ENCODE measurements around the gene UBL4A.

Gene UBL4A

DNA sequence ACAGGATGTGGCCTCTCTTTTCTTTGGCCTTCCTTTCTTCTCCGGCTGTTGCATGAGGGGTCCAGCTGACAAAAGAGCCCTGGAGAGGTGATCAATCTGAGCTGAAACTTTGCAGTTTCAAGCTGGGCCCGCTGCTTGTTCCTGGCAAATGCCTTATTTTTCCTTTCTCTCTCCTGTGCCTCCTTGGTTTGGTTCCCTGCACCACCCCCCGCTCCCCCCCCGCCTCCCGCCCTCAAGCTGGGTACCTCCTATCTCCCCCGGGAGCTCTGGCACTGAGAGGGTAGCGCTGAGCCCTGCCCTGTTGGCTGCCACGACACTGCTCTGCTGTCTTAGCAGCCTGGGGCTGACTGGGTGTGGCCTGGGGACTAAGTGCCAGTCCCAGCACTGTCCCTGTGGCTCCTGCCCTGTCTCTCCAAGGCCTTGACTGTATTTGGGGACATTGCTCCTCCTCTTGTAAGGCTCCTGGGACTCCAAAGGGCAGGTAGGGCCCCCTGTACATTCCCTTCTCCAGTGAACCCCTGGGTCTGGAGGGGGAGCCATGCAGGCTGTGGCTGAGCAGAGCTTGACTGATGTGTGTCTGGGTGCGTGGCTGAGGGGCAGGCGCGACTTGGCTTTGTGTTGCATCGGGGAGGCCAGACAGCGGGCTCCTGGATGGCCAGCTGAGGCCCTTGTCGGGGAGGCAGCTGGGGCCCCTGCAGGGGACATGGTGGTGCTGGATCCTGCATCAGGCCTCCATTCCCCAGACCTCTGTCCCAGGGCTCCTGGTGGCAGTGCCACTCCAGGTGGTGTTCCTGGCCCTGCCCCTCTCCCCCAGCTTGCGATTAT lies 27.2 kb downstream of the UBL4A start:
- Histone ChIP-seq H4K20me1 (peaks cover 51% of the 10 kb centered on the region), H3K4me1 (peaks cover 16% of the 10 kb centered on the region), H3K4me3 (peak overlapping the region; percentile 79), H3K36me3 (peaks cover 39% of the 10 kb centered on the region), H3K9ac (peak overlapping the region; percentile 87), H3K27me3 (peaks cover 5% of the 10 kb centered on the region; the same call in 1 of the 2 replicates), H3K9me3 (0 out of 2 replicates have a peak, but pooled peaks cover 16% of the 10 kb centered on the region), H3K4me2 (peak overlapping the region; percentile 87), H3K27ac (peak overlapping the region; percentile 92)
- TF ChIP-seq Cebpa-rat (IDR thresholded peaks at IDR 0.05), result no peak

DNA sequence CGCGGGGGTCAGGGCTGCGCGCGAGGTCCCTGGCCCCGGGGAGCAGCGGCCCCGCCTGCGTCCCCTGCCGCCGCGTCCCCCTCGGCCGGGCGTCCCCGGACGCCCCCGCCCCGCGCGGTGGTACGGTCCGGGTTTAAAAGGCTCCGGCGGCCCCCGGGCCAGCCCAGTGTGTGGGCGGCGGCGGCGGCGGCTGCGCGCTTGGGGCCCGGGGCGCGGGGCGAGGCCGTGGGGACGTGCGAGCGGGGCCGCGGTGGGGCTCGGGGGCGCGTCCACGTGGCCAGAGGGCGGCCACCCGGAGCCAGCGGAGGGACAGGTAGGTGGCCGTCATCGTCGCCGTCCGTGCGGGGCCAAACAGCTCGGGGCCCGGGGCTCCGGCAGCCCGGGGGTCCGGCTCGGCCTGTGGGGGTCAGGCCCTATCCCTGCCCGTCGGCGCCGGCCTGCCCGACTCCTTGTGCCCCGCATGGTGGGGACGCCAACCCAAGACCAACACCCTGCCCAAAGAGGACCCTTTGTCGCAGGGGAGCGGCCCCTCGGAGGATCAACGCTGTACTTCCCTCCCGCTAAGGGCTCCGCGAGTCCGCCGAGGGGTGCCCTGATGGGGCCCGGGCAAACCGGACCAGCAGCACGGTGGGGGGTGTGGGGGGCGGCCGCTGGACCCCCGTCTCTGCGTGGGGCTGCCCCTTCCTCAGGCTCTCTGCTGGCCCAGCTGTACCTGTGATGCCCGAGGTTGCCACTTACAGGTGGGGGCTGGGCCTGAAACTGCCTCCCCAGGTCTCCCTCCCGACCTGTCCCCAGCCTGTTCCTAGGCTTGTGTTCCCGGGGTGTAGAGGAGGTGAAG lies 28.1 kb downstream of the UBL4A start, which contains the start of gene PLXNA3:
Gene PLXNA3, plus strand, starts transcription at position 166 of the 838 bp plus-strand sequence. CDS start 1,903 bp downstream, outside the sequence.
- Histone ChIP-seq H3K36me3 (peaks cover 32% of the 10 kb centered on the region), H3K4me1 (peaks cover 16% of the 10 kb centered on the region), H3K27ac (peak within 1 kb of the TSS; percentile 92), H3K9ac (peak within 1 kb of the TSS; percentile 87), H3K4me3 (peak within 1 kb of the TSS; percentile 79), H3K4me2 (peak within 1 kb of the TSS; percentile 87), H3K9me3 (0 out of 2 replicates have a peak, but pooled peaks cover 12% of the 10 kb centered on the region), H3K27me3 (peaks cover 5% of the 10 kb centered on the region; the same call in 1 of the 2 replicates), H4K20me1 (peaks cover 45% of the 10 kb centered on the region)
- no peak for TF ChIP-seq Cebpa-rat (IDR thresholded peaks at IDR 0.05)

DNA sequence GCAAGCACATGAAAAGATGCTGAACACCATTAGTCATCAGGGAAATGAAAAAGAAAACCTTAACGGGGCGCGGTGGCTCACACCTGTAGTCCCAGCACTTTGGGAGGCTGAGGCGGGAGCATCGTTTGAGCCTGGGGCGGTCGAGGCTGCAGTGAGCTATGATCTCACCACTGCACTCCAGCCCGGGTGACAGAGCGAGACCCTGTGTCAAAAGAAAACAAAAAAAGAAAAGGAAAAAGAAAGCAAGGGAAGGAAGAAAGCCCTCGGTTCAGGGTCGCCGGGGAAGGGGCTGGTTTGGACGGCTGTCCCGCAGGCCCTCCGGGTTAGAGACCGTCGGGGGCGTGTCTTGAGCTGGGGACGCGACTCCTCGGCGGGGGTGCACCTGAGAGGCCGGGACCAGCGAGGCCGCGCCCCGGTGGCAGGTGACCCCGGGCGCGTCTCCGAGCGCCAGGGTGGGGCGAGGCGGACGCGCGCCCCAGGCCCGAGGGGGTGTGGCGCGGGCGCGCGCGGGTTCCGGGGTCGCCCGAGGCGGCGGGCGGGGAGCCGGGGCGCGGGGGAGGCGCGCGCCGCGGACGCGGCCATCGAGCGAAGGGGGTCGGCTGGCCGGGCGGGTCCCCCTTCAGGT lies 28.8 kb downstream of the UBL4A start:
- TF ChIP-seq Cebpa-rat (IDR thresholded peaks at IDR 0.05), result no peak
- Histone ChIP-seq H3K4me3 (peak overlapping the region; percentile 79), H3K9me3 (0 out of 2 replicates have a peak, but pooled peaks cover 12% of the 10 kb centered on the region), H4K20me1 (peaks cover 40% of the 10 kb centered on the region), H3K4me2 (peak overlapping the region; percentile 87), H3K27ac (peak overlapping the region; percentile 92), H3K27me3 (peaks cover 13% of the 10 kb centered on the region), H3K4me1 (peaks cover 16% of the 10 kb centered on the region), H3K36me3 (peaks cover 28% of the 10 kb centered on the region), H3K9ac (peak overlapping the region; percentile 87)

DNA sequence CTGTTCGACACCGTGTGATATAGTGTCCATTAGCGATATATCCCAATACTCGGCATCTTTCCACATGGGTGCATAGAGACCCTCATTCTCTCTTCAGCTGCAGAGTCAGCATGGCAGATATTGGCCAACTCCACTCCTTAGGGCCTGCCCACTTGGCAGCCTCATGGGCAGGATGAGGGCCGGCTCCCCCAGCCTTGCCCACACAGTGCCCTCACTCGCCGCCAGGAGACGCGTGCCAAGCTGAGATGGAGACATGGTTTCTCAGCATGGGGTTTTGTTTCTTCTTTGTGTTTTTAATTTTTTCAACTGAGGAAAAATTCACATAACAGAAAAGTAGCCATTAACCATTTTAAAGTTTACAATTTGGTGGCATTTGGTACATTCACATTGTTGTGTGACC lies 33.6 kb downstream of the UBL4A start:
- peaks cover 15% of the 10 kb centered on the region; the same call in 1 of the 2 replicates for H4K20me1 ChIP-seq
- H3K4me3 ChIP-seq, result no peak overlapping the region
- H3K9ac ChIP-seq, result no peak overlapping the region
- no peak overlapping the region for H3K4me2 ChIP-seq
- TF ChIP-seq Cebpa-rat (IDR thresholded peaks at IDR 0.05), result no peak
- H3K27ac ChIP-seq, result no peak overlapping the region
- peaks cover 48% of the 10 kb centered on the region for H3K27me3 ChIP-seq
- H3K4me1 ChIP-seq, result no peaks in the 10 kb centered on the region
- H3K36me3 ChIP-seq, result peaks cover 35% of the 10 kb centered on the region
- H3K9me3 ChIP-seq, result 0 out of 2 replicates have a peak, but pooled peaks cover 7% of the 10 kb centered on the region

DNA sequence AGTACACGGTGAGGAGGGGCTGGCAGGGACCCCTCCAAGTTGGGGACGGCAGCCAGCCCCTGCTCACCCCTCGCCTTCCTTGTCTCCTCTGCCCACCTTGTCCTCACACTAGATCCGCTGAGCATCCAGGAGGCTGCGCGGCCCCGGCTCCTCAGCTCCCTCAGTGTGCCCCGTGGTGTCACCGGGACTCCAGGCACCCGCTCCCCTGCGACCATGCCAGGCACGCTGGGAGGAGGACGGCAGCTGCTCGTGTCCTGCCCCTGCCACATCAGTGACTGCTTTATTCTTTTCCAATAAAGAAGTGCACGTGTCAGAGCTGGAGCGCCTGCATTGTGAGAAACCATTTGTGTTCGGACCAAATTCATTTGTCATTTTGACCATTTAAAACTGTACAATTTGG lies 36.1 kb downstream of the UBL4A start:
- H3K27ac ChIP-seq, result no peak overlapping the region
- H3K4me2 ChIP-seq, result no peak overlapping the region
- H3K9me3 ChIP-seq, result 0 out of 2 replicates have a peak, but pooled peaks cover 3% of the 10 kb centered on the region
- peaks cover 47% of the 10 kb centered on the region for H3K36me3 ChIP-seq
- no peak overlapping the region for H3K9ac ChIP-seq
- H4K20me1 ChIP-seq, result peaks cover 20% of the 10 kb centered on the region; the same call in 1 of the 2 replicates
- no peak overlapping the region for H3K4me3 ChIP-seq
- TF ChIP-seq Cebpa-rat (IDR thresholded peaks at IDR 0.05), result no peak
- H3K4me1 ChIP-seq, result no peaks in the 10 kb centered on the region; the same call in 1 of the 2 replicates
- H3K27me3 ChIP-seq, result peaks cover 70% of the 10 kb centered on the region

DNA sequence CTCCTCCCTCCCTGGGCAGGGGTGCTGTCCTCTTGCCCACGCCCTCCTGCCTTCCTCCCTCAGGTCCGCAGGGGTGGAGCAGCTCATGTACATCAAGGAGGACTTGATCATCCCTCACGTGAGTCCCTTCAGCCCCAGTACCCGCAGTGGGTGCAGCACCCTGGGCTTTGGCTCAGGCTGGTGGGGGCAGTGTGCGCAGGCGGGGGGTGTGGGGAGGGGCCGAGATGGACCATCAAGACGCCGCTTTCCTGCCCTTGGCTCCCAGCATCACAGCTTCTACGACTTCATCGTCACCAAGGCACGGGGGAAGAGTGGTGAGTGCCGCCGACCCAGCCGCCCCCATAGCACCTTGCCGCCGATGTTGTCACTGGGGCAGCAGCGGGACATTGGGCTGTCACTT lies 36.8 kb downstream of the UBL4A start:
- Histone ChIP-seq H3K27ac (no peak overlapping the region), H3K27me3 (peaks cover 70% of the 10 kb centered on the region), H3K9me3 (peaks cover 5% of the 10 kb centered on the region; the same call in 1 of the 2 replicates), H3K36me3 (peaks cover 47% of the 10 kb centered on the region), H3K9ac (no peak overlapping the region), H3K4me3 (no peak overlapping the region), H3K4me2 (no peak overlapping the region), H4K20me1 (peaks cover 27% of the 10 kb centered on the region; the same call in 1 of the 2 replicates), H3K4me1 (peaks cover 6% of the 10 kb centered on the region)
- no peak for TF ChIP-seq Cebpa-rat (IDR thresholded peaks at IDR 0.05)

DNA sequence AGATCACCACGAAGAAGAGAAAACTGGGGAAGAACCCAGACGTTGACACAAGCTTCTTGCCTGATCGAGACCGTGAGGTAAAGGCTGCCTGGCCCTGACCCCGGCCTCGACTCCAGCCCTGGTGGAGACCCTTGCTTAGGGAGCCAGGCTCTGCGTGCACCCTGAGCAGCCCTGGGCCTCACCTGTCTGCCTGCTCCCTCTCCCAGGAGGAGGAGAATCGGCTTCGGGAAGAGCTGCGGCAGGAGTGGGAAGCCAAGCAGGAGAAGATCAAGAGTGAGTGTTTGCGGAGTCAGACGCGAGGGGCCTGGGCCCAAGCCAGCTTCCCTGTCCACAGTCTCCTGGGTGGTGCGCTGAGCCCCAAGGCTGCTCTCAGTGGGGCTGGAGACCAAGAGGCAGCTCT lies 37.9 kb downstream of the UBL4A start:
- peaks cover 7% of the 10 kb centered on the region; the same call in 1 of the 2 replicates for H3K9me3 ChIP-seq
- peaks cover 33% of the 10 kb centered on the region; the same call in 1 of the 2 replicates for H4K20me1 ChIP-seq
- no peak overlapping the region for H3K9ac ChIP-seq
- H3K4me3 ChIP-seq, result no peak overlapping the region
- H3K27me3 ChIP-seq, result peaks cover 70% of the 10 kb centered on the region
- H3K36me3 ChIP-seq, result peaks cover 47% of the 10 kb centered on the region
- H3K4me2 ChIP-seq, result no peak overlapping the region
- H3K4me1 ChIP-seq, result peaks cover 10% of the 10 kb centered on the region
- TF ChIP-seq Cebpa-rat (IDR thresholded peaks at IDR 0.05), result no peak
- no peak overlapping the region for H3K27ac ChIP-seq

DNA sequence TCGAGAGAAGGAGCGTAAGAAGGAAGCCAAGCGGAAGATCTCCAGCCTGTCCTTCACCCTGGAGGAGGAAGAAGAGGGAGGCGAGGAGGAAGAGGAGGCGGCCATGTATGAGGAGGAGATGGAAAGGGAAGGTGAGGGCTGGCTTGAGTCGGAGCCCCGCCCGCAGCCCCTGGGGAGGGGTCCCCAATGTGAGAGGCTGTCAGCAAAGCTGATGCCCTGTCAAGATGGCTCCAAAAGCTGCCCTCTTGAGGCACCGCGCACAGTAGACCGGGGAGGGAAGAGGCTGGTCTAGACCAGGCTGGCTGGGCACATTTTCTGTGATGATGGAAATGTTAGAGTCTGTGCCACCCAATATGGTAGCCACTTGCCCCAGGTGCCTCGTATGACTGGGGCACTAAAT lies 40.0 kb downstream of the UBL4A start:
- Histone ChIP-seq H3K27ac (no peak overlapping the region), H3K27me3 (peaks cover 60% of the 10 kb centered on the region), H4K20me1 (peaks cover 46% of the 10 kb centered on the region; the same call in 1 of the 2 replicates), H3K9ac (no peak overlapping the region), H3K9me3 (peaks cover 7% of the 10 kb centered on the region; the same call in 1 of the 2 replicates), H3K4me2 (no peak overlapping the region), H3K36me3 (peaks cover 54% of the 10 kb centered on the region), H3K4me3 (no peak overlapping the region), H3K4me1 (peaks cover 10% of the 10 kb centered on the region)
- no peak for TF ChIP-seq Cebpa-rat (IDR thresholded peaks at IDR 0.05)

DNA sequence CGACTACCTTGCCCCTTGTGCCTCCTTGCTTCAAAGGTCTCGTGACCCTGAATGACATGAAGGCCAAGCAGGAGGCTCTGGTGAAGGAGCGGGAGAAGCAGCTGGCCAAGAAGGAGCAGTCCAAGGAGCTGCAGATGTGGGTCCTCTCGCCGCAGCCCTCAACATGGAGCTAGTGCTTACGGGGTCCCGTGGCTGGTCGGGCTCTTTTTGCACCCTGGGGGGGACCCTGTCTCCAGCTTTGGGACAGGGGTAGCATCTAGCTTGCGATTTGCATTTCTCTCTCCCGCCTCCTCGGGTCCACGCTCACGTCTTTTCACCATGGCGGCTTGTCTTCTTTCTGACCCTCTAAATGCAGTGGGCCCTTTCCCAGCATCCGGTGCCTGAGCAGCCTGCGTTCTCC lies 40.6 kb downstream of the UBL4A start:
- no peak for TF ChIP-seq Cebpa-rat (IDR thresholded peaks at IDR 0.05)
- Histone ChIP-seq H3K4me1 (peaks cover 10% of the 10 kb centered on the region), H3K9ac (no peak overlapping the region), H4K20me1 (peaks cover 44% of the 10 kb centered on the region), H3K9me3 (peaks cover 8% of the 10 kb centered on the region; the same call in 1 of the 2 replicates), H3K27me3 (peaks cover 55% of the 10 kb centered on the region), H3K36me3 (peaks cover 56% of the 10 kb centered on the region), H3K27ac (no peak overlapping the region), H3K4me3 (no peak overlapping the region), H3K4me2 (no peak overlapping the region)

Data from BLaER1 (cell line).